GM19324 (cell line): ENCODE results near the gene ZNF23.

ENCODE experiments used
- ATAC-seq: cut with Tn5 transposase; IDR thresholded peaks from one replicate; pipeline ENCODE4 v1.9.1; 2021; ENCODE audit warnings: mild to moderate bottlenecking, moderate library complexity; ENCODE audit not compliant: unreplicated experiment, low FRiP score

The ZNF23 gene

GRCh38 chr16:71472931-71473330, 10.9 kb upstream of the ZNF23 start:
- no peak for ATAC-seq

- ATAC-seq, result no peak
Observed at GRCh38 chr16:71472051-71472450, 10.0 kb upstream of the ZNF23 start.

GRCh38 chr16:71467810-71468209, 5.8 kb upstream of the ZNF23 start:
- no peak for ATAC-seq

GRCh38 chr16:71464231-71464630, 2.2 kb upstream of the ZNF23 start:
- ATAC-seq, result no peak

GRCh38 chr16:71460941-71461340, 1.1 kb downstream of the ZNF23 start:
- ATAC-seq, result no peak

- no peak for ATAC-seq
Observed at GRCh38 chr16:71460236-71460635, 1.8 kb downstream of the ZNF23 start.

- no peak for ATAC-seq
Observed at GRCh38 chr16:71459510-71459909, 2.5 kb downstream of the ZNF23 start.

- ATAC-seq, result no peak
Observed at GRCh38 chr16:71456801-71457200, 5.2 kb downstream of the ZNF23 start.

- no peak for ATAC-seq
Observed at GRCh38 chr16:71453036-71453435, 9.0 kb downstream of the ZNF23 start.

GRCh38 chr16:71449020-71449419, 13.0 kb downstream of the ZNF23 start:
- ATAC-seq, result no peak

- ATAC-seq, result no peak
Observed at GRCh38 chr16:71448274-71448866, 13.7 kb downstream of the ZNF23 start.

GRCh38 chr16:71443714-71444113, 18.3 kb downstream of the ZNF23 start:
- no peak for ATAC-seq

- ATAC-seq, result no peak
Observed at GRCh38 chr16:71442051-71442440, 20.0 kb downstream of the ZNF23 start, which contains the start of gene TLE7. TSS of gene TLE7 (minus strand) at chr16:71442054. CDS start at chr16:71433324, 8,730 bp downstream.

GRCh38 chr16:71441348-71442050, 20.5 kb downstream of the ZNF23 start:
- no peak for ATAC-seq

GRCh38 chr16:71440669-71441347, 21.2 kb downstream of the ZNF23 start:
- no peak for ATAC-seq

GRCh38 chr16:71439523-71439922, 22.5 kb downstream of the ZNF23 start:
- no peak for ATAC-seq

GRCh38 chr16:71436473-71436872, 25.6 kb downstream of the ZNF23 start:
- no peak for ATAC-seq

GRCh38 chr16:71432906-71433305, 29.1 kb downstream of the ZNF23 start:
- no peak for ATAC-seq

GRCh38 chr16:71431991-71432390, 30.1 kb downstream of the ZNF23 start:
- no peak for ATAC-seq

GRCh38 chr16:71431176-71431575, 30.9 kb downstream of the ZNF23 start:
- ATAC-seq, result no peak

GRCh38 chr16:71430744-71431143, 31.3 kb downstream of the ZNF23 start:
- ATAC-seq, result no peak

- no peak for ATAC-seq
Observed at GRCh38 chr16:71429581-71429980, 32.5 kb downstream of the ZNF23 start.
